Endothelial cell of umbilical vein (primary cell): ENCODE results near the gene ITGA7. TPM values are rescaled to one million over a fixed set of nuclear protein-coding genes. Genes with fewer than 3 reads are reported as not detected.

Experiments used
- BruUV-seq: library from RNA; stranded (reverse); fragments of 400-500 nt; replicated peaks from 2 replicates; lab custom pipeline; 2021; lab: Mats Ljungman, UMichigan
- CTCF ChIA-PET: fragments of 300-600, 350-600 bp; sonication (Branson Sonifier 250); formaldehyde crosslinking; loops from one replicate; lab custom pipeline; 2021; ENCODE audit warnings: antibody characterized with exemption, inconsistent platforms; lab: Charles Lee
- POLR2A ChIA-PET: fragments of 300-600, 350-600 bp; sonication (Branson Sonifier 250); formaldehyde crosslinking; loops from one replicate; lab custom pipeline; 2021; ENCODE audit warnings: antibody characterized with exemption, inconsistent platforms; lab: Charles Lee
- DNase-seq: peaks from one replicate; pipeline ENCODE4 v3.0.0-alpha.2; 2011; ENCODE audit warnings: low read depth, low spot score
- FAIRE-seq: peaks from 2 replicates; lab custom pipeline; 2011; peaks lifted over from hg19 to GRCh38; lab: Jason Lieb, UNC
- H2AFZ ChIP-seq: 2 replicates; pipeline ENCODE4 v1.6.0; 2012; ENCODE audit warnings: low read depth, low read length, control low read depth, inconsistent platforms
- H3K27ac ChIP-seq: 2 replicates; pipeline ENCODE4 v1.5.1; 2011; ENCODE audit warnings: low read depth, mild to moderate bottlenecking, control low read depth, low read length, moderate library complexity; ENCODE audit not compliant: insufficient read depth
- H3K27me3 ChIP-seq, 2 experiments: 2 replicates each; pipeline versions ENCODE4 v1.6.0 to v1.6.1; 2011; ENCODE audit warnings: low read length in 2 of 2, mixed read lengths in 1 of 2; ENCODE audit not compliant: control insufficient read depth in 2 of 2, insufficient read depth in 2 of 2
- H3K36me3 ChIP-seq, 2 experiments: 2 replicates in 1 of 2; 3 replicates in 1 of 2; pipeline ENCODE4 v1.5.1; 2011; ENCODE audit warnings: low read length in 2 of 2, mild to moderate bottlenecking in 1 of 2, moderate library complexity in 1 of 2; ENCODE audit not compliant: control insufficient read depth in 2 of 2, insufficient read depth in 2 of 2; ENCODE audit errors: extremely low read depth in 1 of 2
- H3K4me1 ChIP-seq: 3 replicates; pipeline ENCODE4 v1.5.1; 2011; ENCODE audit warnings: mild to moderate bottlenecking, low read length; ENCODE audit not compliant: control insufficient read depth, insufficient read depth; ENCODE audit errors: extremely low read depth
- H3K4me2 ChIP-seq: 2 replicates; pipeline ENCODE4 v1.6.1; 2011; ENCODE audit warnings: low read length, control low read depth, mixed read lengths; ENCODE audit not compliant: insufficient read depth
- H3K4me3 ChIP-seq, 3 experiments: fragments of 200-600 bp in 1 of 3; sonication (generic), shearing (Covaris generic) in 1 of 3; replicated peaks in 1 of 3; 2 replicates each; pipeline ENCODE4 v1.5.1; 2011 to 2016; ENCODE audit warnings: control low read depth in 3 of 3, low read length in 3 of 3, mild to moderate bottlenecking in 2 of 3, inconsistent platforms in 1 of 3, low read depth in 1 of 3, moderate library complexity in 1 of 3; ENCODE audit not compliant: insufficient read depth in 1 of 3
- H3K79me2 ChIP-seq: 2 replicates; pipeline ENCODE4 v1.6.0; 2012; ENCODE audit warnings: low read length, inconsistent platforms; ENCODE audit not compliant: control insufficient read depth, insufficient read depth
- H3K9ac ChIP-seq: replicated peaks from 2 replicates; pipeline ENCODE3; 2011; ENCODE audit warnings: low read length, control low read depth; ENCODE audit not compliant: insufficient read depth; ENCODE audit errors: extremely low read depth
- H3K9me1 ChIP-seq: replicated peaks from 3 replicates; pipeline ENCODE4 v1.6.0; 2011; ENCODE audit warnings: mild to moderate bottlenecking, low read length; ENCODE audit not compliant: control insufficient read depth, insufficient read depth; ENCODE audit errors: extremely low read depth
- H3K9me3 ChIP-seq: replicated peaks from 2 replicates; pipeline ENCODE4 v1.5.1; 2012; ENCODE audit warnings: low read length, inconsistent platforms; ENCODE audit not compliant: control insufficient read depth, insufficient read depth
- H4K20me1 ChIP-seq: replicated peaks from 2 replicates; pipeline ENCODE3; 2011; ENCODE audit warnings: mild to moderate bottlenecking, low read length; ENCODE audit not compliant: control insufficient read depth, insufficient read depth; ENCODE audit errors: extremely low read depth
- EZH2 ChIP-seq: IDR thresholded peaks from 2 replicates; pipeline ENCODE4 v1.6.1; 2012; ENCODE audit warnings: borderline replicate concordance, low read depth, mild to moderate bottlenecking, moderate library complexity, low read length, inconsistent platforms; ENCODE audit not compliant: severe bottlenecking
- FOS ChIP-seq: IDR thresholded peaks from 2 replicates; pipeline ENCODE4 v1.6.1; 2011; ENCODE audit warnings: mild to moderate bottlenecking, low read length, moderate library complexity, borderline replicate concordance; ENCODE audit not compliant: insufficient read depth
- GATA2 ChIP-seq: IDR thresholded peaks from 2 replicates; pipeline ENCODE4 v1.7.0; 2011; ENCODE audit warnings: low read depth, mild to moderate bottlenecking, moderate library complexity, mixed read lengths, low read length; ENCODE audit not compliant: insufficient read length, insufficient read depth
- JUN ChIP-seq: IDR thresholded peaks from 2 replicates; pipeline ENCODE4 v1.6.1; 2011; ENCODE audit warnings: borderline replicate concordance, low read depth; ENCODE audit not compliant: insufficient read length, insufficient read depth
- MYC ChIP-seq: IDR thresholded peaks from one replicate; pipeline ENCODE4 v1.6.1; 2011; ENCODE audit warnings: mild to moderate bottlenecking, low read depth, low read length
- POLR2A ChIP-seq: IDR thresholded peaks from 2 replicates; pipeline ENCODE4 v1.6.1; 2012; ENCODE audit warnings: low read depth, mild to moderate bottlenecking, control low read depth, low read length
- dilution Hi-C: fragments of 300-500 bp; cut with MboI; formaldehyde crosslinking; loops from one replicate; pipeline ENCODE4 v1.15.0; 2019; ENCODE audit warnings: low sequenced_read_pairs; ENCODE audit not compliant: extremely low pct_ligation_motif_present
- intact Hi-C: fragments of 100-400 bp; cut with micrococcal nuclease; formaldehyde crosslinking; loops from one replicate; pipeline ENCODE4 v1.10.0; 2022
- polyA plus RNA-seq, 4 experiments: library from polyadenylated mRNA; depleted of rRNA in 3 of 4; stranded (reverse) in 3 of 4; unstranded in 1 of 4; fragments of >200 nt; gene quantifications; 2 replicates each; pipeline versions ENCODE4 v1.2.1 to v1.2.3, GENCODE V29; 2011 to 2012; ENCODE audit warnings: missing spikeins in 1 of 4
- total RNA-seq: library from RNA; stranded (reverse); gene quantifications from 2 replicates; pipeline ENCODE4 v1.2.3, GENCODE V29; 2021
- TF ChIP-seq, protein P1 (sequence below), 2 donors: IDR thresholded peaks; 1 replicate in 1 of 2; 2 replicates in 1 of 2; pipeline ENCODE4 v1.5.1; 2011; ENCODE audit warnings: low read length in 2 of 2, mild to moderate bottlenecking in 2 of 2, moderate library complexity in 2 of 2, control low read depth in 1 of 2, inconsistent platforms in 1 of 2, low read depth in 1 of 2; ENCODE audit not compliant: insufficient read depth in 1 of 2; ENCODE audit errors: extremely low read depth in 1 of 2
- TF ChIP-seq, protein P2 (sequence below): IDR thresholded peaks from 2 replicates; pipeline ENCODE4 v1.6.1; 2011; ENCODE audit not compliant: insufficient read depth, insufficient read length

ITGA7 gene
- total and polyA plus RNA-seq, 2 donors (not counting 3 experiments of a cell fraction or from before 2014, with no cell fraction given) = 0.41 to 0.84 TPM

GRCh38 chr12:55673638-55674037, 34.1 kb downstream of the ITGA7 start:
- no peak overlapping the region for H3K4me2 ChIP-seq
- no peaks in the 10 kb centered on the region for H3K79me2 ChIP-seq
- TF ChIP-seq GATA2 = no peak
- TF ChIP-seq, protein P1, sequence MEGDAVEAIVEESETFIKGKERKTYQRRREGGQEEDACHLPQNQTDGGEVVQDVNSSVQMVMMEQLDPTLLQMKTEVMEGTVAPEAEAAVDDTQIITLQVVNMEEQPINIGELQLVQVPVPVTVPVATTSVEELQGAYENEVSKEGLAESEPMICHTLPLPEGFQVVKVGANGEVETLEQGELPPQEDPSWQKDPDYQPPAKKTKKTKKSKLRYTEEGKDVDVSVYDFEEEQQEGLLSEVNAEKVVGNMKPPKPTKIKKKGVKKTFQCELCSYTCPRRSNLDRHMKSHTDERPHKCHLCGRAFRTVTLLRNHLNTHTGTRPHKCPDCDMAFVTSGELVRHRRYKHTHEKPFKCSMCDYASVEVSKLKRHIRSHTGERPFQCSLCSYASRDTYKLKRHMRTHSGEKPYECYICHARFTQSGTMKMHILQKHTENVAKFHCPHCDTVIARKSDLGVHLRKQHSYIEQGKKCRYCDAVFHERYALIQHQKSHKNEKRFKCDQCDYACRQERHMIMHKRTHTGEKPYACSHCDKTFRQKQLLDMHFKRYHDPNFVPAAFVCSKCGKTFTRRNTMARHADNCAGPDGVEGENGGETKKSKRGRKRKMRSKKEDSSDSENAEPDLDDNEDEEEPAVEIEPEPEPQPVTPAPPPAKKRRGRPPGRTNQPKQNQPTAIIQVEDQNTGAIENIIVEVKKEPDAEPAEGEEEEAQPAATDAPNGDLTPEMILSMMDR (IDR thresholded peaks at IDR 0.05; ENCODE audit: extremely low read depth in 1 of 2, insufficient read depth in 1 of 2, low read depth in 1 of 2, low read length in 2 of 2) = no peak
- no peak for TF ChIP-seq JUN
- no peak for TF ChIP-seq EZH2
- TF ChIP-seq, protein P2, sequence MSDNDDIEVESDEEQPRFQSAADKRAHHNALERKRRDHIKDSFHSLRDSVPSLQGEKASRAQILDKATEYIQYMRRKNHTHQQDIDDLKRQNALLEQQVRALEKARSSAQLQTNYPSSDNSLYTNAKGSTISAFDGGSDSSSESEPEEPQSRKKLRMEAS = no peak
- TF ChIP-seq POLR2A = no peak
- no peak for TF ChIP-seq FOS
- TF ChIP-seq MYC = no peak
- no TSS peak for BruUV-seq
- H2AFZ ChIP-seq = no peak overlapping the region
- no peaks in the 10 kb centered on the region for H3K36me3 ChIP-seq
- H4K20me1 ChIP-seq = no peaks in the 10 kb centered on the region
- H3K9me3 ChIP-seq = no peaks in the 10 kb centered on the region
- H3K9ac ChIP-seq = no peak overlapping the region
- ChIA-PET CTCF (interaction anchor here (1.0 to 1.4 kb wide), 2 partner anchors 17 to 47 kb away, joined by 3 to 6 read pairs; no protein-coding TSS in a partner anchor), POLR2A (no interaction called here)
- H3K27me3 ChIP-seq = peaks cover 0 to 5% of the 10 kb centered on the region in 2 experiments
- no peak overlapping the region for H3K4me3 ChIP-seq
- H3K4me1 ChIP-seq = no peaks in the 10 kb centered on the region
- dilution Hi-C loops = no loop called here
- DNase-seq (no peak), FAIRE-seq (no peak)
- intact Hi-C loops = no loop called here
- H3K9me1 ChIP-seq = no peaks in the 10 kb centered on the region
- no peak overlapping the region for H3K27ac ChIP-seq
